ENCODE data around the gene AKR1C8.
"Not testable (repeated sequence)": the region's sequence is repeated elsewhere in the genome, so short reads cannot be mapped to it uniquely, and the experiment has no call there.

Gene AKR1C8

DNA sequence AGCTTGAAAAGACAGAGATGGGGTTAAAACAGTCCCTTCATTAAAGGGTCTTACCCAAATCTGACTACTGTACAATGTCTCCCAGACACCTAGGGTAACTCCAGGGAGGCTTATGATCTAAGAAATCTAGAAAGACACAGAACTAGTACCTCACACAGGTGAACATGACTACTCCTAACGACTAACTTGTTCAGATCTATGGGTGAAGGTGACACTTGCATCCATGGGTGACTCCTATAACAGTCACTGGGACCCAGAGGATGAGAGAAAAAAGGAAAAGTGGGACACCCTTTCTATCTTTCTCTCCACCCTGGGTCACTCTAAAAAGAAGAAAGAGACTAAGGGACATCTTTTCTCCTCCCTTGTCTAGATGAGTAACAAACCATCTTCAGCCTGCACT, 19.2 kb downstream of the AKR1C8 start:
- no peak for DNase-seq (ENCODE audit: low read depth)

DNA sequence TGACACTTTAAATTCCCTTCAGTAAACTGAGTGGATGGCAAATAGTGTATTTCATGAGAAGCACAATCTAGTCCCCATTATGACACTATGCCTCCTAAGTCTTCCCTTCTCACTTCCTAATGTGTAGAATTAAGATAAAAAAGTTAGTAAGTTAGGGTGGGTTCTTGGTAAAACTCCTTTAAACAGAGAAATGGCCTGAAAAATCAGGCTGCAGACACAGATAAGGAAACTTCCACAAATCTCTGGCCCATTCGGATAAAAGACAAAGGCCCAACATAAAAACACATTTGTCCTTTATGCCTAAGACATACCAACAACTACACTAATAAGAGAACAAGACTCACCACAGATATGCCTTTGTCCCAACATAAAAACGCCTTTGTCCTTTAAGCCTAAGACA, 21.5 kb downstream of the AKR1C8 start:
- DNase-seq (ENCODE audit: low read depth): no peak

DNA sequence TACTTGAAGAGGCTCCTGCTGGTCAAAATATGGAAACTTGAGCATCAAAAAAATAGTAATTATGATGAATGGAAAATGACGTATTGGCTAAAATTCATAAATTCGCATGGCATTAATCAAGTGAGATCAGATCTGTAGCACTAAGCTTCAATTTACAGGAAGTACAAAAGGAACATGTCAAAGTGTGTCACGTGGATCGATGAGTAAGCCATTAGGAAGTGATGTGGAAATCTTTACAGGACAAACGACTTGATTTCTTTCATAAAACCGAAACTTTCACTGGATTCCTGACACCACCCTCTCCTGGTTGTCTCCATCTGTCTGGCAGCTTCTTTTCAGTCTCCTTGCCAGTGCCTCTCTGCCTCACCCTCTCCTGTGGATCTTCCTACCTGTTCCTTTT, 25.8 kb downstream of the AKR1C8 start:
- DNase-seq (ENCODE audit: low read depth): no peak

DNA sequence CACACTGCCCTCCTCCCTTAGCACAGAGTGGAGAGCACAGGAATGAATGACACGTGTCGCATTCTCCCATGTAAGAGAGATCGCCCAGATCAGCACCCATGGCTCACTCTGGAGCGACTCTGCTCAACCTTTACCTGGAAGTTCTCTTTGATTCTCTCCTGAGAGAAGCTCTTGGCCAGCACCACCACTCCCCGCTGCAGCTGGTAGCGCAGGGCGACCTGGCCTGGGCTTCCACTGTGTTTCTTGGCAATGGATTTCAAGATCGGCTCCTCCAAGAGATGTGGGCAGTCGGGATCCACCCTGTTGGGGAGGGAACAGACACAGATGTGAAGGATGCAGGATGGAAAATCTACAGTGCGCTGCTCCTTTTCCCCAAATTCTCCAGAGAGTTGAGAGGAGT, 27.4 kb downstream of the AKR1C8 start:
- no peak for DNase-seq (ENCODE audit: low read depth)

DNA sequence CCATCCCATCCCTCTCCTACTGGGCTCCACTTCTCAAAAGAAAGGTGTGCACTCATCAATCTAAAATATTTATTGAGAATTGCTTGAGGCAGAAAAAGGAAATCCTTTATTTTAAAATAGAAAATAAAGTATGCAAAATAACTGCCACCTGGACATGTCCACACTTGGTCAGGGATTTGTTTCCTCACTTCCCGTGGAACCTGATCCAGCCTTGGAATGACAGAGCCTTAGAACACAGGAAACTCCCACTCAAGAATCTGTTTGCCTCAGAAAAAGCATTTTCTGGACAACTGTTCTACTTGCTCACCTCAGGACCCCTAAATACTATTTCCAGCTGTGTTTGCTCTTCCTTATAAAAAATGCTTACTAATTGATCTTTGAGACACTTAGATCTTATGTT, 29.0 kb downstream of the AKR1C8 start:
- no peak for DNase-seq (ENCODE audit: low read depth)

DNA sequence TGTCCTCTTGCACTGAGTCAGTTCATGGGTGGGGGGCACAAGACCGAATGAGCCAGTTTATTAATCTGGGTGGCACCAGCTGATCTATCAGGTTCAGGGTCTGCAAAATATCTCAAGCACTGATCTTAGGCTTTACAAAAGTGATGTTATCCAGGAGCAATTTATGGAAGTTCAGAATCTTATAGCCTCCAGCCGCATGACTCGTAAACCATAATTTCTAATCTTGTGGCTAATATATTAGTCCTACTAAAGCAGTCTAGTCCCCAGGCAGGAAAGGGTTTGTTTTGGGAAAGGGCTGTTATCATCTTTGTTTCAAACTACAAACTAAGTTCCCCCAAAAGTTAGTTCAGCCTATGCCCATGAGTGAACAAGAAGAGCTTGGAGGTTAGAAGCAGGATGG, 33.9 kb downstream of the AKR1C8 start:
- no peak for DNase-seq (ENCODE audit: low read depth)

DNA sequence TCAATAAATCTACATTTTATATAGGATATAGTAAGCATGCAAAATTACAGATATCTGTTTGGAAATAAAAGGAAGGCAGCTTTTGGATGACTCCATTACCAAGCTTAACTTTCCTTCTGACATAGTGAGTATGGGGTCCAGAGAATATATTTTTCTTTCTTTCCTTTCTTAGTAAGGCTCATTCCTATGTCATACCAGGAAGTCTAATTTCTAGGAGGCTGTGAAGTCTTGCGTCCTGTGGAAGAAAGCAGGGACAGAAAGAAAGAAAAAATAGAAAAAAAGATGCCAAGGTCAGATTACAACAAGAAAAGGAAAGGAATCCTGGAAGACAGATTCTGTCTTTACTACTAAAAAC, 36.3 kb downstream of the AKR1C8 start:
- no peak for DNase-seq (ENCODE audit: low read depth)

DNA sequence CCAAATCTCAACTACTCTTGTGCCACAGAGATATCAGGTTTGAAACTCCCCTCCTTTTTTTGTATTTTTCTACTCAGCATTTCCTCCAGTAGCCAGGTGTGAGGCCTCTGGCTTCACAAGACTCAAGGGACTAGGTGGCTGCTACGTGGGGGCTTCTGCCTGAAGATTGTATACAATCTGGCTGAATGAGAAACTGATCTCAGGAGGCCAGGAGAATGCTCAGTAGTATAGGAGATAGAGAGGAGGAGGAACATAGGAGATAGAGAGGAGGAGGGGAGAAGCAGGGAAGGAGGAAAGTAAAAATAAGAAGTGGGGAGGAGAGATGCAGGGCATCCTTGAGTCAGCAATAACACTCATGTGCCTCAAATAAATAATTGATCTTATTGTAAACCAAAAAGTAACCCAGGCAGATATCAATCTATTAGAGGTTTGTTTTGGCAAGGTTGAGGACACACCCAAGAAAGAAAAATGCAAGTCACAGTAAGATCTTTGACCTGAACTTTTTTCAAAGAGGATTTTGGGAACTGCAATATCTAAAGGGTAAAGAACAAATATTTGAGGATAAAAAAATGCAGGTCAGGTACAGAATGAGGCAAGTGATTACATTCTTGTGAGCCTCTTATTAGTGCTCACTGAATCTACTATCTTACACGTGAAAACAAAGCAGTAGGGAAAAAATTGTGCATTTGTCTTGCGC, 36.8 kb downstream of the AKR1C8 start:
- DNase-seq (ENCODE audit: low read depth): no peak

DNA sequence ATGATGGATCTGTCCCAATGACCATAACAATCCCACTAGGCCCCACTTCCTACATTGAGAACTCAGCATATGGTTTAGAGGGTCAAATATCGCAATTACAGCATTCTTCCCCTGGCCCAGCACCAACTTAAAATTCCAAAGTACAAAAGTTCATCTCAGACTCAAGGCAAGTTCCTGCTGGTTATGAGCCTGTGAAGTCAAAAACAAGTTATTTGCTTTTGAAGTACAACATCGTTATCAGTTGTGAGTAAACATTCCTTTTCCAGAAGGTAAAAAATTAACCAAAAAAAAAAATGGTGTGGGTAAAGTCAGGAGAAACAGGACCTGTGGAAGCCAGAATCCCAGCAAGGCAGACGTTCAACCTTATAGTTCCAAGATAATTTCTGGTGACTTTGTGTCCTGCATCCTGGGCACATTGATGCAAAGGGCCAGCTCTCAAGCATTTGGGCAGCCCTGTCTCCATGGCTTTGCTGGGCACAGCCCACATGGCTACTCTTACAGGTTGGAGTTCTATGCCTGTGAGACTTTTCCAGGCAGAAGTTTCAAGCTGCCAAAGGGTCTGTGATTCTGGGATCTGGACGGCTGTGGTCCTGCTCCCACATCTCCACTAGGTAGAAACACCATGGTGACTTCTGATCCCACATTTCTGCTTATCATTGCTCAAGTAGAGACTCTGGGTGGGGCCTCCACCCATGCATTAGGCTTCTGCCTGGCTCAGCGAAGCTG, 37.5 kb downstream of the AKR1C8 start:
- DNase-seq (ENCODE audit: low read depth): no peak

DNA sequence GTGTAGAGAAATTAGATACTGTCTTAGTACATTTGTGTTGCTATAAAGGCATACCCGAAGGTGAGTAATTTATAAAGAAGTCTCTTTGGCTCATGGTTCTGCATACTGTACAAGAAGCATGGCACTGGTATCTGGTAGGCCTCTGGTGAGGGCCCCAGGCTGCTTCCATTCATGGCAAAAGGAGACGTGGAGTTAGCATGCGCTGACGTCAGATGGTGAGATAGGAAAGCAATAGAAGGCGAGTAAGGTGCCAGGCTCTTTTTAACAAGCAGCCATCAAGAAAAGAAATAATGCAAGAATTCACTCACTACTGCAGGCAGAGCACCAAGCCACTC, 38.1 kb downstream of the AKR1C8 start:
- DNase-seq (ENCODE audit: low read depth): no peak

DNA sequence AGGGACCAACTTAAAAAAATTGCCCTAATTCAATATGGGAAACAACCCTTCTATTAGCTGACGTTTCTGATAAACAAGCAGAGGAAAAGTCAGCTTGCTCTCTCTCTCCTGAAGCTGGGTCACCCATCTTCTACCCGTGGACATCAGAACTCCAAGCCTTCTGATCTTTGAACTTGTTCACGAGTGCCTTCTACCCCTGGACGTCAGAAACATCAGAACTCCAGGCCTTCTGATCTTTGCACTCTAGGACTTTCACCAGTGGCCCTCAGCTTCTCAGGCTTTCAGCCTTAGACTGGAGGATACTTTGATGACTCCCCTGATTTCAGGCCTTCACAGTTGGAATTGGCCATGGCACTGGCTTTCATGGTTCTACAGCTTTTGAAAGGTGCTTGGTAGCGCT, 41.8 kb downstream of the AKR1C8 start:
- DNase-seq (ENCODE audit: low read depth): no peak

DNA sequence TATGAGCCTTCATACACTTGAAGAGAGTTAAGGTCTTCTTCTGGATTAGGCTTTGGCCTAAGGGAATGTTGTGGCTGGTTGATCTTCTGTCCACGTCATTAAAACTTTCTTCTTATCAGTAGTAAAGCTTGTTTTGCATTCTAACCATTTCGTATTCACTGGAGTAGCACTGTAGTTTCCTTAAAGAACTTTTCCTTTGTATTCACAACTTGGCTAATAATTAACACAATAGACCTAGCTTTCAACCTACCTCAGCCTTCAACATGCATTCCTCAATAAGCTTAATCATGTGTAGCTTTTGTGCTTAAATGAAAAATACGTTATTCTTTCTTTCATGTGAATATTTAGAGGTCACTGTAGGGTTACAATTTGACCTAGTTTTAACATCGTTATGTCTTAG, 42.8 kb downstream of the AKR1C8 start:
- no peak for DNase-seq (ENCODE audit: low read depth)

DNA sequence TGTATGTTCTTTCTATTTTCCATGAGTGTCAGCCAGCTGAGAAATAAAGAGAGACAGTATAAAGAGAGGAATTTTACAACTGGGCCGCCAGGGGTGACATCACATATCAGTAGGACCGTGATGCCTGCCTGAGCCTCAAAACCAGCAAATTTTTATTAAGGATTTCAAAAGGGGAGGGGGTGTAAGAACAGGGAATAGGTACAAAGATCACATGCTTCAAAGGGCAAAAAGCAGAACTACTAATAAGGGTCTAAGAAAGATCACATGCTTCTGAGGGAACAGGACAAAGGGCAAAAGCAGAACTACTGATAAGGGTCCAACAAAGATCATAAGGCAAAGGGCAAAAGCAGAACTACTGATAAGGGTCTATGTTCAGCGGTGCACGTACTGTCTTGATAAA, 47.3 kb downstream of the AKR1C8 start:
- DNase-seq (ENCODE audit: low read depth): not testable (repeated sequence)

DNA sequence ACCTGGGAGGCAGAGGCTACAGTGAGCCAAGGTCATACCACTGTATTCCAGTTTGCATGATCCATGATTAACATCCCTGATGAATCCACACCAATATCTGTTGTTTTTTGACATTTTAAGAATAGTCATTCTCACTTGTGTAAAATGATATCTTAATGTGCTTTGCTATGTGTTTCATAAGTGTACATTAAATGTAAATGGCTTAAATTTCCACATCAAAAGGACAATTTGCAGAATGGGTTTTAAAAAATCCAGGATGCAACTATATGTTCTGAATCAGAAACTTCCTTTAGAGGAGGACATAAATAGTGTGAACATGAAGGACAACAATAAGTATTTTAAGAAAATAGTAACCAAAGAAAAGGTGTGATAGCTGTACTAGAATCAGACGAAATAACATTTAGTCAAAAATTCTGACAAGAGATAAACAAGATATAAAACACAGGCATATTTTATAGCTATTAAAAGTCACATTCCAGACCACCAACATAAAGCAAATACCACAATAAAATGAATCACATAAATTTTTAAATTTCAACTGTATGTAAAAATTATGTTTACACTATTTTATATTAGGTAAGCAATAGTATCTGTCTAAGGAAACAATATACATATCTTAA, 48.4 kb downstream of the AKR1C8 start:
- no peak for DNase-seq (ENCODE audit: low read depth)

DNA sequence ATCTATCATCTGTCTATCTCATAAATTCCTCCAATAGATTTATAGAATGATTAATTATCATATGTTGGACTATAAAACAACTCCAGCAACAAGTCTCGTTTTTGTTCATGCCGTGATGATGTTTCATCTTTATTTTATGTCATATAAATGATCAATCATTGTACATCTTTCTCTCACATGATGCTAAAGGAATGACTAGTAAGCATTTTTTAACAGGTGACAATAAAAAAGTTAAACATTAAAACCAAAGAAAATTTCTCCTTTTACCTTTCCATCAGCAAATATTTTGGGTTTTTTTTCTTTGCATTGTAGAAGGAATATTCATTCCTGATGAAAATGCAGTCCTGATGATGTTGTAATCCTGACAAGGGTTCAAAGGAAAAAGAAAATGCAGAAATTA, 49.4 kb downstream of the AKR1C8 start:
- no peak for DNase-seq (ENCODE audit: low read depth)

DNA sequence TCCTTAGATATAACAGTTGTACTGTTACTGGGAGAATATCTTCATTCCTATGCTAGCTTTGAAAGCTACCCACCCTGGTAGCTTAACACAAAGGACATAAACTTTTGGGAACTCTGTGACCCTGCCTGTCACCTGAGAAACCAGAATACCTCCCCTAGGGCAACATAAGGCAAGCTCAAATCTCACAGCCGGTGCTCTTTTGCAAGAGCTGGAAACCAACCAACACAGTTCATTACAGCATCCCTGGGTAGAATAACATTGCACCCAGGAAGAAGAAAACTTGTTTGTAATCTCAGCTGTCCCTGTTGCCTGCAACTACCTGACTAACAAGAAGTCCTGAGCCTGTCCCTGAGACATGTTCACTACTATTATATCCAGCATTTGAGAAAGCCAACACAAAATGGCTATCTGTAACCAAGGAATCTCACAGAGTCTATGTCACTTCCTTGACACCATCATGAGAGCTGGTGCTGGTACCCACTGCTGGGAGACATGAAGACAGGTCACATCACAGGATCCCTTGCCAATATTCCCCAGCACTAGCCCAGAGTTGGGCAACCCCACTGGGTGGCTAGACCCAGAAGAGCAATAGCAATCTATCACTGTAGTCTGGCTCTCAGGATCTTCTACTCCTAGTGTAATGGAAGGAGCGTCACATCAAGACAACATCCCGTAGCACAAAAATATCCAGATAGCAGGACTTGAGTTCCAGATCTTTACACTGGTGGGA, 59.5 kb downstream of the AKR1C8 start:
- DNase-seq (ENCODE audit: low read depth): no peak

DNA sequence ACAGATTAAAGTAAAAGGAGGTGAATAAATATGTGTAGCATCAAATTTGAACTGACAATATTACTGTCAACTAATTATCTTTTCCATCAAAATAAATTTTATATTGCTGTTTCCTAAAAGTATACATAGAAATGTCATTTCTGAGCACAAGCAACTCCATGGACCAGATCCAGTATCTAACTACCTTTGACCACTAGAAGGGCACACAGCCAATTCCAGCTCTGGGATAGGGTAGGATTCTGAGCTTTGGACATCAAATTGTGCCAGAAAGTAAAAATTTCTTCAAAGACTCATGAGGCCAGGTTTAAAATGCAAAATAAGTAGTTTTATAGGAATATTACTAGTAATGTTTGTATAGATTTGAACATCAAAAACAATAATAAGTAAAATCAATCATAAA, 61.1 kb downstream of the AKR1C8 start:
- DNase-seq (ENCODE audit: low read depth): no peak

DNA sequence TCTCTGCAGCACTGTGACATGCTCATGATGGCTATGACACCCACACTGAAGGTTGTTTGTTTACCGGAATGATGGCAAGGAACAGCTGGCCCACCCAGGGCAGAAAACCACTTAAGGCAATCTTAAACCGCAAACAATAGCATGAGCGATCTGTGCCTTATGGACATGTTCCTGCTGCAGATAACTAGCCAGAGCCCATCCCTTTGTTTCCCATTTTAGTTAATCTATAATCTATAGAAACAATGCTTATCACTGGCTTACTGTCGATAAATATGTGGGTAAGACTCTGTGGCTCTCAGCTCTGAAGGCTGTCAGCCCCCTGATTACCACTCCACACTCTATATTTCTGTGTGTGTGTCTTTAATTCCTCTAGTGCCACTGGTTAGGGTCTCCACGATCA, 65.0 kb downstream of the AKR1C8 start:
- DNase-seq (ENCODE audit: low read depth): not testable (repeated sequence)

DNA sequence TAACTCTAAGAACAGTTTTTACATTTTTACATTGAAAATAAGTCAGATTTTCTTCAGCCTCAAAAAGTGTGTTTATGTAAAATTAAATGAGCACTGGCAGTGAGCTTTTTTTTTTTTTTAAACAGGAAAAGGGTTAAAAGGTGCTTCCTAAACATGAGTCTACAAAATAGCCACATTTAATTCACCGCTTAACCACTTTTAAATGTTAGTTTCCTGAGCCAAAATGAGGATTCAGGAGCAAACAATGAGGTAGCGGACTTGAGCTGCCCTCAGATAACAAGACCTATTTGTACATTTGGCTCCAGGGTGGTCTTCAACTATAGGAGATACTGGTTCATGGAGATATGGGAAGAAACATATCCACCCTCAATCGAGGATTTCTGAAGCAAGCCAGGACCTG, 67.9 kb downstream of the AKR1C8 start:
- DNase-seq (ENCODE audit: low read depth): no peak

DNA sequence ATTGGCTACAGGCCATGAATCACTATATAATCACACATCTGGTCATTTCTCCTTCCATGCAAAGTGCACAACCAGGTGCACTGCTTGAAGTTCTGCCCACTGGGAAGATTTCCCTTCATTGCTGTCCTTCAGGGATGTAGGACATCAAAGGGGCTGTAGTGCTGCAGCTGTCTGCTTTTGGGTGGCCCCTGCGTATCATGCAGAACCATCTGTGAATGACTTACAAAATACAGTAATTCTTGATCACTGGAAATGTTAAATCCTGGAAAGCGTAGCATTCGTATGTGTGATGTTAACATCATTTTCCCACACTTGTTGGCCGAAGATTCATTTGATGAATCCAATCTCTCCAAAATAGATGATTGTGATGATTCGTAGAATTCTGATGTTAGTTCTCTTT, 68.3 kb downstream of the AKR1C8 start:
- no peak for DNase-seq (ENCODE audit: low read depth)

DNA sequence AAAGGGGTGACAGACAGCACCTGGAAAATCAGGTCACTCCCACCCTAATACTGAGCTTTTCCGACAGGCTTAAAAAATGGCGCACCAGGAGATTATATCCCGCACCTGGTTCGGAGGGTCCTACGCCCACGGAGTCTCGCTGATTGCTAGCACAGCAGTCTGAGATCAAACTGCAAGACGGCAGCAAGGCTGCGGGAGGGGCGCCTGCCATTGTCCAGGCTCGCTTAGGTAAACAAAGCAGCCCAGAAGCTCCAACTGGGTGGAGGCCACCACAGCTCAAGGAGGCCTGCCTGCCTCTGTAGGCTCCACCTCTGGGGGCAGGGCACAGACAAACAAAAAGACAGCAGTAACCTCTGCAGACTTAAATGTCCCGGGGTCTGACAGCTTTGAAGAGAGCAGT, 75.1 kb downstream of the AKR1C8 start:
- not testable (repeated sequence) for DNase-seq (ENCODE audit: low read depth)

DNA sequence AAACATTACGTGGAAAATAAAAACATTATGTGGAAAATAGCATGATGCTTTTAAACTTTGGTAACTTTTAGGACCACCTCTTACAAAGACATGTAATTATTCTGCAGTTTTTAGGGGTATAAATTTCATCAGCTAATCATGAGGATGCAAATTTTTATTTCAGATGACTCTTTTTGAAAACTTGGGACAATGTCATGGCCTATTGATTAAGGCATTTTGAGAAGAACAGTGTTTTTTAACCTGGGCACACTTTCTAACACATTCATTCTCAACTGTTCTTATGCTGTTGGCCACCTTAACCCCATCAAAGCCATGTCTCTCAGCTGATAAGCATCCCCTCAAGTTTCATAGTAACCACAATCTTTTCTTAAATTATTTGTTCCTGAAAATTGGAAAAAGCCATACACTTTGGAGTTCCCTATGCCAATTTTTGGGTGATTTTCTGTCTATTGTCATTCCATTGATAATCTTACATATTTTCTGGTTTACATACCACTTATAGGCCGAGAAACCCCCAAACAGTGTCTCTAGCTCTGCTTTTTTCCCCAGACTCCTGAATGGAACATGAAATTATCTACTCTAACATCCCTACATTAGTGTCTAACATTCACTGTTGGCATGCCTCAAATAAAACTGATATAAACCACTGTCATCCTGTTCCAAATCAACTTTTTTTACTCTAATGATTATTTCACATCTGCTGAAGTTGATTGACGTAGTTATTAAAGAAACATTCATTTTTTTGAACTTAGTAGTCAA, 76.1 kb downstream of the AKR1C8 start:
- DNase-seq (ENCODE audit: low read depth): no peak

Measured in stimulated activated CD8-positive, alpha-beta memory T cell treated with anti-CD3 and anti-CD28 coated beads, Interleukin-7, amount 100 ng/mL, for 24 hours (primary cell).